Chondrocyte (in vitro differentiated cells): ENCODE measurements around the gene SDHAF2. TPM values are rescaled to one million over a fixed set of nuclear protein-coding genes. Genes with fewer than 3 reads are reported as not detected.

Experiments
- DNase-seq: peaks from one replicate; pipeline ENCODE4 v3.0.0; 2021; ENCODE audit warnings: mixed read lengths, low spot score
- H3K27ac Mint-ChIP-seq: one replicate; pipeline ENCODE4 v1.8.0; 2021; ENCODE audit warnings: mild to moderate bottlenecking, moderate library complexity, mixed read lengths; ENCODE audit not compliant: unreplicated experiment
- H3K27me3 Mint-ChIP-seq: 2 replicates; pipeline ENCODE4 v1.8.0; 2021; ENCODE audit warnings: low read depth, mixed read lengths
- H3K36me3 Mint-ChIP-seq: 2 replicates; pipeline ENCODE4 v1.8.0; 2021; ENCODE audit warnings: low read depth, mixed read lengths
- H3K4me1 Mint-ChIP-seq: 2 replicates; pipeline ENCODE4 v1.8.0; 2021; ENCODE audit warnings: low read depth, mild to moderate bottlenecking, mixed read lengths
- H3K4me3 Mint-ChIP-seq: one replicate; pipeline ENCODE4 v1.8.0; 2021; ENCODE audit warnings: mild to moderate bottlenecking, moderate library complexity, mixed read lengths; ENCODE audit not compliant: unreplicated experiment
- H3K9me3 Mint-ChIP-seq: 2 replicates; pipeline ENCODE4 v1.8.0; 2021; ENCODE audit warnings: low read depth, mixed read lengths
- total RNA-seq: library from RNA; stranded (reverse); gene quantifications from 3 replicates; pipeline ENCODE4 v1.2.1, GENCODE V29; 2021
- TF ChIP-seq, protein P1 (sequence below): fragments of 200-600 bp; sonication (generic); IDR thresholded peaks from 2 replicates; pipeline ENCODE4 v1.5.0; 2021; ENCODE audit warnings: antibody characterized with exemption, mild to moderate bottlenecking, moderate library complexity

Gene SDHAF2
- total RNA-seq, 1 donor from 2014 or later = 34.8 TPM

DNA sequence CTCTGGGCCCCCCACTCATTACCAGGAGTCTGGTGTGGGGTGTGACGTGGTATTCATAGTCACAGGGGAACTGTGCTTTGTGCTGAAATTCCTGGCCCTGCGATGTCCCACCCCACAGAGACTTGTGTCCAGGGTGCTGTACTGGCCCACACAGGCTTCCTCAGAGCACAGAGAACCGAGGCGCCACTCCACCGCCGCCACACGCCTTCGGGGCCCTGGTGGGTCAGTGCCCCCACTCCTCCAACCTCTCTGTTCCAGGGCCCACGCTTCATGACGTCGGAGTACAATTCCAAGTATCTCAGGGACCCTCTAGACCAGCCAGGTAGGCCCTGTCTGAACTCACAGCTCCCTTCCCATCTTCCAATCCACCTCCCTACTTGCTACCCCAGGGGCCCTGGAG lies 55.2 kb downstream of the SDHAF2 start:
- Mint-ChIP-seq H3K9me3 (no peaks in the 10 kb centered on the region), H3K36me3 (peaks cover 5% of the 10 kb centered on the region), H3K27me3 (peaks cover 17% of the 10 kb centered on the region), H3K4me1 (peaks cover 18% of the 10 kb centered on the region), H3K27ac (no peak overlapping the region), H3K4me3 (no peak overlapping the region)
- TF ChIP-seq, protein P1, sequence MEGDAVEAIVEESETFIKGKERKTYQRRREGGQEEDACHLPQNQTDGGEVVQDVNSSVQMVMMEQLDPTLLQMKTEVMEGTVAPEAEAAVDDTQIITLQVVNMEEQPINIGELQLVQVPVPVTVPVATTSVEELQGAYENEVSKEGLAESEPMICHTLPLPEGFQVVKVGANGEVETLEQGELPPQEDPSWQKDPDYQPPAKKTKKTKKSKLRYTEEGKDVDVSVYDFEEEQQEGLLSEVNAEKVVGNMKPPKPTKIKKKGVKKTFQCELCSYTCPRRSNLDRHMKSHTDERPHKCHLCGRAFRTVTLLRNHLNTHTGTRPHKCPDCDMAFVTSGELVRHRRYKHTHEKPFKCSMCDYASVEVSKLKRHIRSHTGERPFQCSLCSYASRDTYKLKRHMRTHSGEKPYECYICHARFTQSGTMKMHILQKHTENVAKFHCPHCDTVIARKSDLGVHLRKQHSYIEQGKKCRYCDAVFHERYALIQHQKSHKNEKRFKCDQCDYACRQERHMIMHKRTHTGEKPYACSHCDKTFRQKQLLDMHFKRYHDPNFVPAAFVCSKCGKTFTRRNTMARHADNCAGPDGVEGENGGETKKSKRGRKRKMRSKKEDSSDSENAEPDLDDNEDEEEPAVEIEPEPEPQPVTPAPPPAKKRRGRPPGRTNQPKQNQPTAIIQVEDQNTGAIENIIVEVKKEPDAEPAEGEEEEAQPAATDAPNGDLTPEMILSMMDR = no peak
- DNase-seq = no peak

DNA sequence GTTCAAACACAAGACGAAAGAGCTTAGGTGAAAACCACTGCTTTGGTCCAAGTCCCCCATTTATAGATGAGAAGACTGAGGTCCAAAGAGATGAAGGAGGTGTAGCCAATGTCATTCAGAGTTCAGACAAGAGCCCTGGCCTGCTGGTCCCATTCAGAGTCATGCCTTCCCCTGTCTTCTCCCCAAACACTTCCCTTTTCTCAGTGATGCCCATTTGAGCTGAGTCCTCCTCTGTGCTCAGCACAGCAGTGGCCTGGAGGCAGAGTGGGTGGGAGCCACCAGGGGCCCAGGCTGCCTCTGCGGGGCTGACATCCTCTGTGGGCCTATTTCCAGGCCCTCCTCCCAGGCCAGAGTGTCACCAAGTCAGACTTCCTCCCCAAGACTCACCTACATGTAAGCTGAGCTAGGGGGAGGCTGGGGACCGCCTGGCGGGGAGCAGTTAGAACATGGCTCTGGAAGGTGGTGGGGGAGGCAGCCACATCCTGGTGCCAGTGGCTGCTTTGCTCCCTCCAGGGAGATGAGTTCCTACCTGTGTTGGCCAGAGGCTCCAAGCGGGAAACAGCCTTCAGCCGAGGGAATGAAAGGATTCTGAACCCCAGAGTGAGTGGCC lies 56.2 kb downstream of the SDHAF2 start:
- Mint-ChIP-seq H3K9me3 (no peaks in the 10 kb centered on the region), H3K4me3 (no peak overlapping the region), H3K27ac (no peak overlapping the region), H3K4me1 (peaks cover 21% of the 10 kb centered on the region), H3K36me3 (peaks cover 5% of the 10 kb centered on the region), H3K27me3 (peaks cover 12% of the 10 kb centered on the region)
- DNase-seq = no peak
- TF ChIP-seq, protein P1 = no peak

DNA sequence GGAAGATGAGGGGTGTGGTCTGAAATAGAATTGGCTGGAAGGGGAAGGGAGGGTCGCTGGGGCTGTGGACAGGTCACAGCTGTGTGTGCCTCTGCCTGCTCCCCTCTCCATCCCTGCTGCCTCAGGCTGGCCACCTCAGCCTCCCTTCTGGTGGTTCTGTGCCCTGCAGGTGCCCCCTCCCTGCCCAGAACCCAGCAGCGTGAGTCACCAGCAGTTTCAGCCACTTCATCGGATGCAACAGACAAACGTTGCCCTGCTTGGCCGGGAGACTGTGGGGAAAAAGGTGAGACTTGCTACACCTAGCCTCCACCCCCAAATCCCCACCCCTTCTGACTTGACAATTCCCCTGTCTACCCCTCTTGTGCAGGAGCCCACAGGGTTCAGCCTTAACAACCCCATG lies 56.9 kb downstream of the SDHAF2 start:
- TF ChIP-seq, protein P1 = no peak
- Mint-ChIP-seq H3K4me3 (no peak overlapping the region), H3K27ac (no peak overlapping the region), H3K4me1 (peaks cover 21% of the 10 kb centered on the region), H3K9me3 (no peaks in the 10 kb centered on the region), H3K27me3 (peaks cover 8% of the 10 kb centered on the region), H3K36me3 (peaks cover 5% of the 10 kb centered on the region)
- no peak for DNase-seq

GRCh38 chr11:61487342-61488025 lies 57.6 kb downstream of the SDHAF2 start:
- Mint-ChIP-seq H3K27ac (no peak overlapping the region), H3K27me3 (peaks cover 4% of the 10 kb centered on the region), H3K36me3 (peaks cover 5% of the 10 kb centered on the region), H3K4me3 (no peak overlapping the region), H3K4me1 (peaks cover 21% of the 10 kb centered on the region), H3K9me3 (no peaks in the 10 kb centered on the region)
- no peak for DNase-seq
- TF ChIP-seq, protein P1 = no peak

GRCh38 chr11:61488651-61489291 lies 58.8 kb downstream of the SDHAF2 start:
- TF ChIP-seq, protein P1 = no peak
- Mint-ChIP-seq H3K4me1 (peaks cover 21% of the 10 kb centered on the region), H3K36me3 (peaks cover 5% of the 10 kb centered on the region), H3K4me3 (peak overlapping the region; percentile 33), H3K9me3 (no peaks in the 10 kb centered on the region), H3K27ac (peak overlapping the region; percentile 60), H3K27me3 (peaks cover 2% of the 10 kb centered on the region)
- no peak for DNase-seq
